ENCODE measurements around the gene IL19.
A peak's percentile ranks its signal among the peaks of the same experiment; 100 is the strongest.

The IL19 gene, protein sequence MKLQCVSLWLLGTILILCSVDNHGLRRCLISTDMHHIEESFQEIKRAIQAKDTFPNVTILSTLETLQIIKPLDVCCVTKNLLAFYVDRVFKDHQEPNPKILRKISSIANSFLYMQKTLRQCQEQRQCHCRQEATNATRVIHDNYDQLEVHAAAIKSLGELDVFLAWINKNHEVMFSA

DNA sequence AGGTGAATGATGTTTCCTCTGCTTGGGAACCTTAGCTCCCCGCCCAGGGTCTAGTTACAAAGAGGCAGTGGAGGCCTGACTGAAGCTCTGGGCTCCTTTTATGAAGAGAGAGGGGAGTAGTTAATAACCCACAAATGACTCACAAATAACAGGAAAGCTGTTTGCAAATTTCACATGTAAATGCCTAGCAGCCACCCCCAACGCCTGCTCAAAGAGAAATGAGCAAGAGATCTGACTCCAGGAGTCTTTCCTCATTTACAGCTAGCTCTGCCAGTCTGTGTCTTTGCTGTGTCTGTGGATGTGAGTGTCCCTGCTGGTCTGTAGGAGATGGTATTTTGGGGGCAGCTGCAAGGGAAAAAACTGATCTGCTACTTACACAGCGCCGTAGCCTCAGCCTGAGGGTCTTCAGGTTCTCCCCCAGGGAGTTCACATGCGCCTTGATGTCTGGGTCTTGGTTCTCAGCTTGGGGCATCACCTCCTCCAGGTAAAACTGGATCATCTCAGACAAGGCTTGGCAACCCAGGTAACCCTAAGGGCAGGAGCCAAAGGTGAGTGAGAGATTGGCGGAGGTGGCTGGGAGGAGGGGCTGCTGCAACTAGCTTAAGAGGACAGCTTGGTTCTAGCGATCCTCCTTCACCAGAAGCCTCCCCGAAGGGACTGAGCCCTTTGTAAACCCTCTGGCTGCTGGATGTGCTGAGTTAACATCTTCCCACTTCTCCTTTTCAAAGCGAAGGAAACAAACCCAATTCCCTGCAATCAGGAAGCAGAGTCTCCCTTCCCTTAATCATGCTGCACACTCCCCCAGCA, at the start of gene IL19:
Gene IL19 (plus strand): TSS at position 243 of the 807 bp plus-strand sequence. CDS start 65,890 bp downstream, outside the sequence.
- DNase-seq = peak; percentile 64

DNA sequence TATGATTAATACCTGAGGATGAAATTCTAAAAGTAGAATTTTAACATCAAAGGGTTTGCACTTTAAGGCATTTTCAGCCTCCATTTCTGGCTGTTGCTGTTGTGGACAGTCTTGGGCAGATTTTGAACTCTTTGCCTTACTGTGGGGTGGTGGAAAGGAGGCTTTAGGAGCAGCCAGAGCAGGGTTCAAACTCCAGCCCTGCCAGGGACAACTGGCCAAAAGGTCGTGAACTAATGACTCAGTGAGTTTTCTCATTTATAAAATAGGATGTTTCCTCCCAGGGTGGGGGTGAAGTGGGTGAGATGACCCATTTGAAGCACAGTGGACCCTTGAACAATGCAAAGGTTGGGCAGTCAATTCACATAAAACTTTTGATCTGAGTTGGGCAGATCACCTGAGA, 49.1 kb upstream of the IL19 start:
- DNase-seq = no peak

- no peak for DNase-seq
Observed at GRCh38 chr1:206722751-206723461, 47.7 kb upstream of the IL19 start.

DNA sequence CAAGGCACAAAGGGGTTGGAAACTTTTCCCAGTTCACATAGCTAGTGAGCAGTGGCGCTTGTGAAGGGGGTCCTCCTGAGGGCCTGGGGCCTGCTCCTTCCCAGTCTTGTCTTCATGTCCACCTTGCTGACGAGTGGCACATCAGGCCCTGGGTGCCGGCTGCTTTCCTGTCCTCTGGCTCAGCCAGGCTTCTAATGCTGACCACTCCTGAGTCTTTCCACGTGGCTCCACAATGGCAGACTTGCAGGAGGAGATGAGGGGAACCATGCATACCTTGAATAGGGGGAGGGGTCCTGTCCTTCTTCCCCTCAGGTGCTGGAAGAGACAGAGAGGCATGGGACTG, 47.1 kb upstream of the IL19 start:
- no peak for DNase-seq

- no peak for DNase-seq
Observed at GRCh38 chr1:206723805-206724472, 46.6 kb upstream of the IL19 start.

GRCh38 chr1:206725109-206725963, 45.2 kb upstream of the IL19 start:
- no peak for DNase-seq

GRCh38 chr1:206727981-206728696, 42.4 kb upstream of the IL19 start:
- no peak for DNase-seq

DNA sequence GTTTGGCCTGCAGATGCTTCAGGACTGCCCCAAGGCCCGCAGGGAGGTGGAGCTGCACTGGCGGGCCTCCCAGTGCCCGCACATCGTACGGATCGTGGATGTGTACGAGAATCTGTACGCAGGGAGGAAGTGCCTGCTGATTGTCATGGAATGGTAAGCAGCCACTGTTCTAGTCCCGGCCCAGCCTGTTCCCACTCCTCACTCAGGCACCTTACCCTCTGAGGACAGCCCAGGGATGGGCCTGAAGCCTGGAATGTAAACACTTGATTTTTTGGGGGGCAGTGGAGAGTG, 41.9 kb upstream of the IL19 start:
- DNase-seq = no peak

- DNase-seq = no peak
Observed at GRCh38 chr1:206729050-206729449, 41.5 kb upstream of the IL19 start.

DNA sequence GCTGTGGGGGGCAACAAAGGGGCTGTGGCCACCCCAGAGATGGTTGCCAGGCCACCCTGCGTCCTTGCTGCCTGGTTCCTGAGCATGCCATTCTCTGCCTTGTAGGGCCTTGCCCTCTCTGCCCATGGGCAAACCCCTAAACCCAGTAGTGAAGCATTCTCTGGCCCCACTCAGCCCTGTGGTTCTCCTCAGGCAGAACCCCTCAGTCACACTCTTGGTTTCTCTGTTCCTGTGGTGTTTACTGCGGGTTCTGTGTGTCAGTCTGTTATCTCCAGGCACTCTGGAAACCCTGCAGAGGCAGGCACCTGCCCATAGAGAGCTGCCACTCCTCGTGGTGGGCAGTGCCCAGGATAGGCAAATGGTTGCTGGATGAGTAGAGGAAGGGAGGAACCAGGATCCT, 41.1 kb upstream of the IL19 start:
- no peak for DNase-seq

DNA sequence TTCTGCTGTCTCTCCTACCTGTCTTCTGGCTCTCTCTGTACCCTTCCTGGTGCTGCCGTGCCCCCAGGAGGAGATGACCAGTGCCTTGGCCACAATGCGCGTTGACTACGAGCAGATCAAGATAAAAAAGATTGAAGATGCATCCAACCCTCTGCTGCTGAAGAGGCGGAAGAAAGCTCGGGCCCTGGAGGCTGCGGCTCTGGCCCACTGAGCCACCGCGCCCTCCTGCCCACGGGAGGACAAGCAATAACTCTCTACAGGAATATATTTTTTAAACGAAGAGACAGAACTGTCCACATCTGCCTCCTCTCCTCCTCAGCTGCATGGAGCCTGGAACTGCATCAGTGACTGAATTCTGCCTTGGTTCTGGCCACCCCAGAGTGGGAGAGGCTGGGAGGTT, 38.1 kb upstream of the IL19 start:
- DNase-seq = no peak

- DNase-seq = no peak
Observed at GRCh38 chr1:206732992-206733391, 37.6 kb upstream of the IL19 start.

GRCh38 chr1:206734499-206735142, 36.0 kb upstream of the IL19 start:
- no peak for DNase-seq

GRCh38 chr1:206735553-206736031, 35.0 kb upstream of the IL19 start:
- DNase-seq = no peak

GRCh38 chr1:206736878-206737728, 33.5 kb upstream of the IL19 start:
- DNase-seq = no peak

DNA sequence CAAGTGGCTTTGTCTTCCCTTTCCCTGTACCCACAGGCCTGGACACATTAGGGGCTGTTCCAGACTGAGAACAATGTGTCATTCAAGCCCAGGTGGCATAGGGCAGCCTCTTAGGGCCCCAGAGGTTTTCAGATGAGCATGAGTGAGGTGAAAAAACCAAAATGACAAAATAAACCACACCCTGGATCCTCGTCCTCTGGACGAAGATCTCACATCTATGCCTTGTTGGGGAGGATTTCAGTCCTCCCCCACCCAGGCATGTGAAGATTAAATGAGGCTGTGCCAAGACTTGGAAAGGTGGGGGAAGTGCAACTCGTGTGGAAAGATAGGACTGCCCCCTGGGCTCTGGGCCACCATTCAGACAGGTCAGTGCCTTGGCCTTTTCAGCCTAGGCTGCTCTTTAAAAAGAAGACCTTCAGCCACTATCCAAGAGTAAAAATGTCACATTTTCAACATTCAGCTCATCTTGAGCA, 32.8 kb upstream of the IL19 start:
- DNase-seq = no peak

DNA sequence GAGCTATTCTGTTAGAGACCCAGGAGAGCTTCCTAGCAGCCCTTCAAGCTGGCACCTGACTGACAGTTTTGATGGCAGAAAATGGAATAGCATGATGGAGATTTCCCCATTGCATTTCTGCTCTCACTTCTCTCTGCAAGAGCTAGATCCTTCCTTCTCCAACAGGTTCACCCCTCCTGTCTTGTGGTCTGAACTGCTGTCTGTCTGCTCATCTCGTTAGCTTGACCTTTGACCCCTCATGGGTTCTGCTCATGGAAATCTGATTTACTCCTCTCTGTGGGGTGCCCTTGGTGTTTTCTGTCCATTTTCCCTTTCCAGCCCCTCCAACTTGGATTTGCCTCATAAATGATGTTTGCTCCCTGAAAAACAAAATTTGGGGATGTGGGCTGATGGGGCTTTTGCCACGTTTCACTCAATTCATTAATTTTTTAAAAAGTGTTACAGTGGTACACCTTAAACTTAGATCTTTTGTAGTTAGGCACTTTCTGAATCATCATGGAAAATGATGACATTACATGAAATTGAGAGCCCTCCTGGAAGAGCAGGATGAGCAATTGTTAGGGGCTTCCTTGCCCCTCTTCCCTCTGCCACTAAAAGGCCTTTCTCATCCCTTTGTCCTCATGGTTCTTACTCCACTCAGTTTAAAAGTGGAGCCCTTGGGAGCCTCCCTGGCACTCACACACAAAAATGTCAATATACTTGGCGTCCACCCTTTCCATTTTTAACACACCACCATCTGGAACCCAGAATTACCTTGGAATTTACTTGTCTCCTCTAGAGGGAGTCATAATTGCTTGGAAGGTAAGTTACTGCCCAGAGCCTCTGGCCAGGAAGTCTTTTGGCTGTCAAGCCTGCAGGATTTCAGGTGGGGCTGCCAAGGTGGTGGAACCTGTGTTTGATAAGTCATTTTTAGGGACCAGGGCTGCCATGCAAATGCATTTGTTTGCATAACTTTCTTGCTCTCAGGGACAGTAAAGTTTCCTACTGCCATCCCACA, 31.9 kb upstream of the IL19 start:
- DNase-seq = no peak

DNA sequence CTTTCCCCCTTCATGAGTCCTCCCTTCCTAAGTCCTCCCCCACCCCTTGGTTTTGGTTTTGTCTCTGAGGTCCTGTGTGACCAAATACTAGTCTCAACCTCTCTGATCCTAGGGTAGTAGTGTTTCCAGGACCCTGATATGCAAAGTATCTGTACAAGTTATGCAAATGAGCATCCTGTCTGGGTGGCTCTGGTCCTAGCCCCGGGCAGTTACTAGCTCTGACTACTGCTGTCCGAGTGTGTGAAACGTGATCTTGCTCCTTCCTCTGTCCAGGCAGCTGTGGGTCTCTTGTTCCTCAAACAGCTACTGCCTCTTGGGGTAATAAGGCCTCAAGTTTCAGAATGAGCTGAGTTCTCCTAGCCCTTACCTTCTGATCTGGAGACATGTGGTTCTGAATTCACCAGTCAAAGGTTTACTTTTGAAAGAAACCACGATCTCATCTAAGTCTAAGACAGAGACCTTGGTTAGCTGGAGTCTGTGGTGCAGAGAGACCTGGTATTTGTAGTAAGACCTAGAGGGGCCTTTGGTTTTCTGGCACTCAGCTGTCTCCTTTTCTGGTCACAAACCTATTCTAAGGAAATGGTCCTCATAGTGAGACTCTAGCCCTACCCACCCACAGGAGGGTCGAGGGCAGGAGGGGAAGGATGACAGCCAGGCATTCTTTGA, 31.0 kb upstream of the IL19 start:
- DNase-seq = no peak

Measured in GDM1 (cell line).